NCI-H748 (cell line): Measurements from ENCODE around the gene SLC9C1.

Experiments
- DNase-seq: peaks from one replicate; lab custom pipeline; 2025; ENCODE audit not compliant: unreplicated experiment; lab: John Stamatoyannopoulos, UW

Gene SLC9C1

GRCh38 chr3:112307557-112307956, 13.5 kb upstream of the SLC9C1 start:
- DNase-seq = no peak

GRCh38 chr3:112306825-112307224, 12.8 kb upstream of the SLC9C1 start:
- no peak for DNase-seq

- DNase-seq = no peak
These were observed 10.6 kb upstream of the SLC9C1 start for GRCh38 chr3:112304611-112305010.

- DNase-seq = no peak
These were observed 9.8 kb upstream of the SLC9C1 start for GRCh38 chr3:112303764-112304325.

GRCh38 chr3:112302881-112303763, 9.1 kb upstream of the SLC9C1 start:
- DNase-seq = no peak

DNA sequence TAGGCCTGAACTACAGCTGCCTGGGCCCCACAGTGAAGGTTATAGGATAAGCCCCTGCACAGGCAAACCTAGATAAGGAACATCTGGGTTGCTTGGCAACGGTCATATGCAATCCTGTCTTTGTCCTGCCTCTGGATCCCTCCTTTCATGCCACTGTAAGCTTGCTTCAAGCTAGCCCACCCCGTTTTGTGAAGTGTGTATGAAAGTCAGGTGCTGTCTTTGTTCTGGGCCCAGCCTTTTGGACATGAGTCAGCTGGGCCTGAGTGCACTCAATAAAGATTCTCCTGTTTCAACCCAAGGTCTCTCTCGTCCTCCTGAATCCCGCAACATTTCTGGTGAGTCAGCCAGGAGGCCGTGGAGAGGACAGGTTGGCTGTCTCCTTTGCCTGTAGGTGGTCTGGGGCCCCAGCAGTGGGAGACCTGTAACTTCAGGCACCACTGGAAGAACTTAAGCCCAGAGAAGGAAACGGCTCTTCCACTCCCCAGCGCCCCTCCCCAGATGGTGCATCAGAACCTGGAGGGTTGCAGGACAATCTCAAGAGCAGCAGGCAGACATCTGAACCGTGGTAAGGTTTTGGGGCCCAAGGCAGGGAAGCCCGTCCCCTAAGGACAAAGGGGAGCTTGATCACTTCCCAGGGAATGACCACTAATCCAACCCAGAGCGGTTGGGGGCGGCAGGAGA, 8.3 kb upstream of the SLC9C1 start:
- DNase-seq = peak; percentile 1

GRCh38 chr3:112298781-112299180, 4.8 kb upstream of the SLC9C1 start:
- no peak for DNase-seq

DNA sequence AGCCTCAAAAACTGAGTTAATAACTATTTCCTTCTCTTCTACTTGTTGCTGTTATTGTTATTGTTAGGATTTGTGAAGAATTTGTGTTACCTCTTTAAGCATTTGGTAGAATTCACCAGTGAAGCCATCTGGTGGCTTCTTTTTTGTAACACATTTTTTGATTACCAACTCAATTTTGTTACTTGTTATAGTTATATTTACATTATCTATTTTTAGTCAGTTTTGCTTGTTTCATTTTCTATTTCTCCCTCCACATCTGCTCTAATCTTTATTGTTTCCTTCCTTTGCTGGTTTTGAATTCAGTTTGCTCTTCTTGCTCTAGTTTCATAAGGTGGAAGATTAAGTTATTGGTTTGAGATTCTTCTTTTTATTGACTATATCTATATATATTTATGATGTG, 3.7 kb upstream of the SLC9C1 start:
- no peak for DNase-seq

DNA sequence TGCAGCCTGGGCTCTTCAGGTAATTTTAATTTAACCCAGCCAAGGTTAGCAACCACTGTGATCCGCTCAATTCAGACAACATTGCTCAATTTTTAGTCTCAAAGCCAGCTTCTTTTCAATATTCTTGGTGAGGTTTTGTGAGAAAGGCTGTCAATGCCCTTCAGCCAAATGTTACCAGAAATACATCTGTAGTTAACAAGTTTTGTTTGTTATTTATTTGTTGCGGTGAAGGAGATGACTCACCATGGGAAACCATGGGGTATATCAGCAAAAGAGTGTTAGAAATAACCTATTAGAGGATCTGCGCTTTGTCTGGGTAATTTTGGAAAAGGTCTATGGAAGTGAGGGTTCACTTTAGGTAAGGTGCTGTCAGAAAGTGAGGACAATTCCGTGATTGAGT, 5.0 kb downstream of the SLC9C1 start:
- DNase-seq = no peak

- DNase-seq = no peak
These were observed 13.8 kb downstream of the SLC9C1 start for GRCh38 chr3:112280266-112280665.

DNA sequence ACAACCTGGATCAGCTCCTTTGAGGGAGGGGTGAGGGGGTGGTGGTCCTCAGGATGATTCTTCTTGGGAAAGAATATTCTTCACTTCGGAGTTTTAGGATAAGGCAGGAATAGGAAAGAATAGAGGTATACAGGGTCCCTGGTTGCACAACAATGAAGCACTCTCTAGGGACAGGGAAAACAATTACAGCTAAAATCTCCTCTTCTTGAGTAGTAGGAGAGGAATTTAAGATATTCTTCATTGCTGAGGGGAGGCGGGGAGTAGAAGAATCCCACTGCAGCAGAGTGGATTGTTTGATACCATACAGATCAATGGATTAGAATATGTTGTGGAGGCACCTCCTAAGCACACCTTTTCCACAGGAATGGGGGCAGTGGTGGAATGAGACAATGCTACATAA, 20.5 kb downstream of the SLC9C1 start:
- DNase-seq = no peak

- no peak for DNase-seq
These were observed 32.3 kb downstream of the SLC9C1 start for GRCh38 chr3:112261742-112262141.

DNA sequence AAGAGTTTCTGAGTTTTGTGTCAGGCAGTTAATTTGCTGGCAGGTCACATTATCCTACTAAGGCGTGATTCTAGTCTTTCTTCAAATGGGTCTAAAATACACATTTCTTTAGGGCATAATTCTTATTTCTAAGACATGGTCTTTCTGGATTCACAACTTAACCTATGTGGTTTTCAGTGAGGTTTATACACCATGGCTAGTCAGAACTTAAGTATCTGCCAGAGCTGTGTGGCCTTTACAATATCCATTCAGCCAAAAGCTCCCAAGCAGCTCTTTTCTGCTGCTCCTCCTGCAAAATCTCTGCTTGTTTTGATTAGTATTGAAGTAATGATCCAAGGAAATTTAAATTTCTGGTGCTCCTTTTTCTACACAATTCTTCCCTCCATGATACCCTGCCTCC, 33.5 kb downstream of the SLC9C1 start:
- no peak for DNase-seq

DNA sequence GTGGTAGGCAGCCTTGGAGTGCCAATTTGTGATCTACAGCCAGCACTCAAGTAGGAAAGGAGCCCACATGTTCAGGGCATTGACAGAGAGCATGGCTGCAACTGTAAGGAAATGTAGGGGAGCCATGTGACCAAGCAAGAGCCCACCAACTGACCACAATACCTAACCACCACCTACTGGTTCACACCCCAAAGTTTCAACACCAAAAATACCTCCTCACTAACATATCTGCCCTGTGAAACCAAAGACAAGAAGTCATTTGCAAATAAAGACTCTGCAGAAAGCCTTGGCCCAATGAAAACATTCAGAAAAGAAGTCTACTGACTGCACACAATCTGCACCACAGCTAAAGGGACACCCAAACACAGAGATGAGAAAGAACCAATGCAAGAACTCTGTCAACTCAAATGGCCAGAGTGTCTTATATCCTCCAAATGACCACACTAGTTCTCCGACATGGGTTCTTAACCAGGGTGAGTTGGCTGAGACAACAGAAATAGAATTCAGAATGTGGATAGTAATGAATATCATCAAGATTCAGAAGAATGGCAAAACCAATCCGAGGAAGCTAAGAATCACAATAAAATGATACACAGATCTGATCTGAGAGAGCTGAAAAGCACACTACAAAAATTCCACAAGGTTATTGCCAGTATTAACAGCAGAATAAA, 40.6 kb downstream of the SLC9C1 start:
- no peak for DNase-seq

DNA sequence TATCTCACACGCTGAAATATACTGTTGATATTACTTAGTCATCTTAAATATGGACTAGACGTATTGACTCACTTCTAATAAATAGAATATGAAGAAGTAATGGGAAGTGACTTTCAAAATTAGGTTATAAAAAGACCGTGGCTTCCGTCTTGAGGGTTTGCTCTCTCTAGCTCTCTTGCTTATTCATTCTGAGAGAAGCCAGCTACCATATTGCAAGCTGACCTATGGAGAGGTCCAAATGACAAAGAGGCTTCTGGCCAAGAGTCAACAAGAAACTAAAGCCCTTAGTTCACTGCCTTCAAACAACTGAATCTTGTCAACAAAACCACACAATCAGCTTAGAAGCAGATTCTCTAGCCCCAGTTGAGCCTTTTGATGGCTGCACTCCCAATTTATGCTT, 46.1 kb downstream of the SLC9C1 start:
- no peak for DNase-seq

DNA sequence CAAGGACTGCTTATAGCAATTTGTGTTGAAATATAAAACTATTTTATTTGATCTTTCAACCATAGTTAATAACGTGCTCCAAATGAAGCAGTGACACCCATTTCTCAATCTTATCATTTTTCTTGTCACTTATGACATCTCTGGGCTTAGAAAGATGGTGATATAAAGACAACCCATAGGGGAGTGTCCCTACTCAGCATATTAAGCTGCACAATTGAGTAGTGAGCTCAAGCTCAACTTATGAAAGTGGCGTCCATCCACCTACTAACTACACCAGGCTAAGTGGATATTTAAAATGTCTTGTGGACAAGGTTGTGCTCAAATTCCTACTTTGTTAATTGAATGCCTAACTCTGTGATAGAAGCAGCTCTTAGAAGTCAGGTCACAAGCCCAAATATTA, 46.7 kb downstream of the SLC9C1 start:
- no peak for DNase-seq

DNA sequence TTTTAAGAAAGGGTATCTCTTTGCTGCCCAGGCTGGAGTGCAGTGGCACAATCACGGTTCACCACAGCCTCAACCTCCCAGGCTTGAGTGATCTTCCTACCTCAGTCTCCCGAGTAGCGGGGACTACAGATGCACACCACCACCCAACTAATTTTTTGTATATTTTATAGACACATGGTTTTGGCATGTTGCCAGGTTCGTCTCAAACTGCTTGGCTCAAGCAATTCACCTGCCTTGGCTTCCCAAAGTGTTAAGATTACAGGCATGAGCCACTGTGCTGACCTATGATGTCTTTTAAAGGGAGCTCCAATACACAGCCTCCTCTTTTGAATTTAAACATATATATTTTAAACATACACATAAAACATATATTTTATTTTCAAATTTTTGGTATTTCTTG, 60.9 kb downstream of the SLC9C1 start:
- no peak for DNase-seq

DNA sequence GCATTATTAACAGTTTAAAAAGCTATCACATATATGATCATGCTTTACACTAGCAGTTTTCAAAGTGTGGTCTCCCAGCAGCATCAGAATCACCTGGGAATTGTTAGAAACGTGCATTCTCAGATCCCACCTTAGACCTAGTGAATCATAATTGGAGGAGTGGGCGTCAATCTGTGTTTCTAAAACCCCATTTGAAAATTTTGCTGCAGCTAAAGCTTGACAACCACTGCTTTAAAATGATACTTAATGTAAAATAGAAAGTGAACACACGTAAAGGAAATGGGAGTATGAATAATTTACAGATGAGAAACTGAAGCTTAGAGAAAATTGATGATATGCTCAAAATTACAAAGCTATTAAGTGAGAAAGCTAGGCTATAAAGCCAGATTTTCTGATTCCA, 62.3 kb downstream of the SLC9C1 start:
- DNase-seq = no peak

DNA sequence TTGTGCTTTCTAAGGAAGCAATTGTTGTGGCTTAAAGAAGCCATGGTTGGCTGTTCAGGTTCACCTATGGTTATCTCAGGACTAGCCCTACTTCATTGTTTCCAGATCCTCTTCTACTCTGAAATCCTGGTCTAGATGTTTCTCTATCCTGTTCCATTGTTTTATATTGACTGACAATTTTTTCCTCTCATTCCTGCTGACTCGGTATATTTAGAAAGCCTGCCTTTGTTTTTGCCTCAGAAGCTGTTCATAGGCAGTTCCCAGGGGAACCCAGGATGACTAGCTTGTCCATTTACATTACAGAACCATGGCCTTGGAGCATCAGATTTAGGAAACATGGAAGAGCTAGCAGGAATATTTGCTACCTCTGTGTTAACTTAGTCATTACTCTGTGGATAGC, 64.0 kb downstream of the SLC9C1 start:
- no peak for DNase-seq

GRCh38 chr3:112228786-112229185, 65.2 kb downstream of the SLC9C1 start:
- no peak for DNase-seq

- no peak for DNase-seq
These were observed 93.7 kb downstream of the SLC9C1 start for GRCh38 chr3:112200317-112200666.
